Activated CD4-positive, CD25-positive, alpha-beta regulatory T cell treated with anti-CD3 and anti-CD28 coated beads, Interleukin-2, amount 50 U/mL, for 16 hours (primary cell): Measurements from ENCODE around the gene KCNC3.

Source experiments
- DNase-seq: peaks from one replicate; pipeline ENCODE4 v3.0.0-alpha.2; 2020; ENCODE audit warnings: low read depth, low spot score

KCNC3 gene

DNA sequence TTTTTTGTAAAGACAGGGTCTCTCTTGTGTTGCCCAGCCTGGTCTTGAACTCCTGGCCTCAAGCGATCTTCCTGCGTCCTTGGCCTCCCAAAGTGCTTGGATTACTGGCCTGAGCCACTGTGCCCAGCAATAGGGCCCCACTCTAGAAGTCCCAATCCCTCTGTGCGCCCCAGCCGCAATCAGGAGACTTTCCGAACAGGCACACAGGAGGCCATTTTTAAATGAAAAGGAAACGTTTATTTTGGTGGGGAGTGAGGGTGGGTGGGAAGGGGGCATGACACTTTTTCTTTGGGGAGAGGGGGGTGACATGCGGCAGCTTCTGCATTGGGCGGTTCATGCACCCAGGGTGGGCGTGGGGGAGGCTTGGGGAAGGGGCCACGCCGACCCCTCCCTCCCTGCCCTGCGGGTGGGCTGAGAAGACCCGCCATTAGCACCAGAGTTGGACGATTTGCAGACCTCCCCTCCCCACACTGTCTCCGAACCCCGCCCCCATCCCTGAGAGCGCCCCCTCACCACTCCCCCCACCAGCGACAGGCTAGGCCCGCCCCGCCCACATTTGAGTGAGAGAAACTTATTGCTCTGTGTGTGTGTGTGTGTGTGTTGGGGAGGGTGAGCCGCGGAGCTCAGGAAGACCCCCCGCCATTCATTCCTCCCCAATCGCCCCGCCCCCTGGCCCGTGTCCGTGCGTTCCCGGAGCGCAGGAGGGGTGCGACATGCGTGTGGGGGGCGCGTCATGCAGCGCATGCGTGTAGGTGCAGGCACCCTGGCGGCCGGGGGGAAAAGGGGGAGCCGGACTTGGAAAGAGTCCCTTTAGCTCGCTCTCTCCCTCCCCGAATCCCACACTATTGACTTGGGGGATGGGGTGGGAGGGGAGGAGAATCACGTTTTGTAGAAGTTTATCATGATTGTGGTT, 17.2 kb downstream of the KCNC3 start:
- no peak for DNase-seq

DNA sequence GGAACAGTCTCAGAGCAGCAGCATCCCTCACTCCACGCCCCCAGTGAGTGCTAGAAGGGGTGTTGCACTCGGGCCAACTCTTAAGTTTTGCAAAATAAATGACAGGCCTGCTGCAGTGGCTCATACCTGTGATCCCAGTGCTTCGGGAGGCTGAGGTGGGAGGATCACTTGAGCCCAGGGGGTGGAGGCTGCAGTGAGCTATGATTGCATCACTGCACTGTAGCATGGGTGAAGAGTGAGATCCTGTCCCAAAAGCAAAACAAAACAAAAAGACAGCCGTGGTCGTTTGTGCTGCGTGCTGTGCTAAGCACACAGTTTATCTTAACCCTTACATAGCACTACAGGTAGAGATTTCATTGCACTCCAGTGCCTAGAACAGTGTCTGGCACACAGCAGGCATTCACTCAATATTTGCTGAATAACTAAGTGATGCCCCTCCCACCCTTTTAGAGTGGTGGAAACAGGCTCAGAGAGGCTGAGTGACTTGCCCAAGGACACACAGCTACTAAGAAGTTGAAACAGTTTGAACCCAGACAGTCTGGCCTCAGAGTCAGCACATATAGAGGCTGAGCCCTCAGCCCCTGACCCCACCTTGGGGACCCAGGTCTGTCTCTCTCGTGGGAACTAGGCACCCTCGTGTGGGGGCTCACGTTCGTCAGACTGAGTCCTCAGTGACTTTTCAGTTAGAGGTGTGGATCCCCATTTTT, 18.3 kb downstream of the KCNC3 start:
- no peak for DNase-seq

DNA sequence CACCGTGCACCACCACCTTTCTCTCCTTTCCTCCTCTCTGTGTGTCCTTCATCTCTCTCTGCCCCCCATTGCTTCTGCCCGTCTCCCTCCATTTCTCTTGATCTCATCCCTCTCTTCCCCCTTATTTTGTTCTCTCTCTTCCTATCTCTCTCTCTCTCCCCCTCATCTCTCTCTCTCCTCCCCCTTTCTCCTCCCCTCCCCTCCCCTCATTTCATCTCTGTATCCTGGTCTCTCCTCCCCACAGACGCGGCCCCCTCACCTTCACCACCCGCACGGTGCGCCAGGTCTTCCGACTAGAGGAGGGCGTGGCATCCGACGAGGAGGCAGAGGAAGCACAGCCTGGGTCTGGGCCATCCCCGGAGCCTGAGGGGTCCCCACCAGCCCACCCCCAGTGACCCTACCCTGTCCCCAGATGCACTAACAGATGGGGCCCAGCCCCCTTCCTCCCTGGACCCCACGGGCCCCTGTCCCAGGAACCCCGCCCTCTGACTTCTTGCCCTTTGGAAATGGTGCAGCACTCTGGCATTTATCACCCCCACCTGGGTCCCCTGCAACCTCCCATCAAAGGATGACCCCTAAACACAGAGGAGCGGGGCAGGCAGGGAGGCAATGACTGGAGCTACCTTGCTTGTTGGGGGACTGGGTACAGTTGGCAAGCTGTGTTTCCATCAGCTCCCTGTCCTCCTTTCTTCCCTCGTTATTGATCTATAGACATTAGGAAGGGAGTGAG, 19.6 kb downstream of the KCNC3 start:
- DNase-seq, result no peak

DNA sequence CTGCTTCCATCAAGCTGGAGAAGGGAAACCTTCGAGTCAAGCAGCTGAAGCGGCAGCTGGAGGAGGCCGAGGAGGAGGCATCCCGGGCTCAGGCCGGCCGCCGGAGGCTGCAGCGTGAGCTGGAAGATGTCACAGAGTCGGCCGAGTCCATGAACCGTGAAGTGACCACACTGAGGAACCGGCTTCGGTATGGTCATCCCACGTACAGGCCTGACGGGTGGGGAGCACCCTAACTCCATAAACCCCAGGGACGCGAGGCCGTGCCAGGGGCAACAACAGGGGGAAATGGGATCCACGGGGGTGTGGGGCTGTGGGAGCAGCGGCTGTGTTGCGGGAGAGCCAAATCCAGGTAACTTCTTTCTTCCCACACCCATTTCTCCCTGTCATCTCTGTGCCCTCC, 20.2 kb downstream of the KCNC3 start:
- DNase-seq, result no peak

DNA sequence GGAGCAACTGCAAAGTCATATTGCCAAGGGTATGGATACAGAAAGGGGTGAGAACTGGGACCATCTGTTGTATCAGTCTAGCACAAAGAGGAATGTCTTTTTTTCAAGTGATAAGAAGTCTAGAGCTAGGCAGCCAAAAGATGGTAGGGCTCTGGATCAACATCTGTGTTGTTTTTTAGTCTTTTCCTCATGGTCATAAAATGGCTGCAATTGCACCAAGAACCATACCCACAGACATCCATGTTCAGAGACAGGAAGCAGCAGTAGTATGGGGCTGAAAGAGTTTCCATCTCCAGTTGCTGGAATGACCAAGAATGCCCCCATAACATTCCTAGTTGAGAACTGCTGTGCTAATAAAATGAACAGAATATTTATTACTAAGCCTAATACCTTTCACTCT, 25.6 kb downstream of the KCNC3 start:
- no peak for DNase-seq

DNA sequence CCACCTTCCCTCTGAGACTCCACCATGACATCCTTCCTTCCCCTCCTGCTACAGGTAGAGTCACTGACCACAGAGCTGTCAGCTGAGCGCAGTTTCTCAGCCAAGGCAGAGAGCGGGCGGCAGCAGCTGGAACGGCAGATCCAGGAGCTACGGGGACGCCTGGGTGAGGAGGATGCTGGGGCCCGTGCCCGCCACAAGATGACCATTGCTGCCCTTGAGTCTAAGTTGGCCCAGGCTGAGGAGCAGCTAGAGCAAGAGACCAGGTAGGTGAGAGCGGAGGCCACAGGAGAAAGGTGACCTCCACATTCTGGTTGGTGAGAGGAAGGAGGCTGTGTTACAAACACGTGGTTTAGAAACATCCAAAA, 27.6 kb downstream of the KCNC3 start:
- DNase-seq, result no peak

DNA sequence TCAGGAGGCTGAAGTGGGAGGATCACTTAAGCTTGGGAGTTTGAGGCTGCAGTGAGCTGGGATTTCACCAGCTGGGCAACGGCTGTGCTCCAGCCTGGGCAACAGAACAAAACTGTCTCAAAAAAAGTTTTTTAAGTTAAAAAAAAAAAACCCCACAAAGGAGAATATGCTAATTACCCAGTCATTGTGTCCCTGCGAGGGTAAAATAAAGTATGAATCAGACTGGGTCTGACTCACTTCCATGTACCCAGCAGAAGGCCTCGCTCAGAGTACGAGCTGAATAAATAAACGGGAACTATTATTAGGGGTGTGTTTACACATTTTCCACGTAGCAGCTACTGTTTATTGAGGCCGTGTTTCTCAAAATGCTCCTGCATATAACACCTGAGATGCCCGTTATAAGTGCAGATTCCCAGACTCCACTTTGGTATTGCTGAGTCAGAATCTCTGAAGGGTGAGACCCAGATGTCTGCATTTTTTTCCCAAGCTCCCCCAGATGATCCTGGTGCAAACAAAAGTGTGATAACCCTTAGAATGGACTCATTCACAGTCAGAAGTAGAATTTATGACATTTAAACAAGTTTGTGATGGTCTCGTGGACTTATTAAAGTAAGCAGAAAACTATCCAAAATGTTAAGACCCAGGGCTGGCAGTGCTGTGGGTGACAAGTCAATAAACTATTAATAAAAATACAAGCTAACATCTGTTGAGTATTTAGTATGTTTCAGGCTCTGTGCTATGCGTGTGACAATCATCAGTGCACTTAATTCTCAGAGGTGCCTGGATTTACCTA, 28.2 kb downstream of the KCNC3 start:
- no peak for DNase-seq

DNA sequence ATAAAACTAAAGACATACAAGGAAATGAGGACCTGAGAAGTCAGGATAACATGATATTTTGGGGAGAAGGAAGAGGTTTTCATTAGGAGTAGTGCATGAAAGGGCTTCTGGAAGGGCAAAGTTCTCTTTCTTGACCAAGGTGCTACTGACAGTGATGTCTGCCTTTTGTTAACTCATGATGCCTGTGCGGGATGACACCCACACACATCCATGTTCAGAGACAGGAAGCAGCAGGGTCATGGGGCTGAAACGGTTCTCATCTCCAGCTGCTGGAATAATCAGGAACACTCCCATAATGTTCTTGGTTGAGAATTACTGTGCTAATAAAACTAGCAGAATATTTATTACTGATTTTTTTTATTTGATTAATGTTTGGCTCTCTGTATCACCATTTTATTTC, 29.1 kb downstream of the KCNC3 start:
- no peak for DNase-seq

DNA sequence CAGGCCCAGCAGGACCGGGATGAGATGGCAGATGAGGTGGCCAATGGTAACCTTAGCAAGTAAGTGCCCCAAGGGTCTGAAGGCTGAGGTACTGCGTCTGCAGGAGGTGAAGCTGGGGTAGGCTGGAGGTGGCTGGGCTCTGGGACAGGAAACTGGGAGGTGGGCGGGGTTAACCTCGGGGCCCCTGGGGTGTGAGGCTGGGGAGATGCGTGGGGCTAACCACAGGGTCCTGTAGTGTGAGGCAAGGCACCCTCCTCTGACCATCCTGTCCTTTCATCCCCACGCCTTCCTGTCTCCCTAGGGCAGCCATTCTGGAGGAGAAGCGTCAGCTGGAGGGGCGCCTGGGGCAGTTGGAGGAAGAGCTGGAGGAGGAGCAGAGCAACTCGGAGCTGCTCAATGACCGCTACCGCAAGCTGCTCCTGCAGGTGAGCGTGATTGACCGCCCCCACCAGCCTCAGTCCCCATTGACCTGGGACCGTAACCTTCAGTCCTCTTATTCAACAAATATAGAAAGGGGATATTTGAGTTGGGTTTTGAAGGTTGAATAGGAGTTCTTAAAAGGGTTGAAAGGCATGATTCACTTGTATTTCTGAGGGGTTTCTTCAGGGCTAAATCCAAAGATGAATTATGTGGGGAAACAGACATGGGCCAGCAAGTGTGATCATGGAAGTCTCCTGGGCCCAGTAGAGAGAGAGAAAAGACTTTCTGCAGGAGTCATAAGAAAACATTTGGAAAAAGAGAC, 35.7 kb downstream of the KCNC3 start:
- no peak for DNase-seq

DNA sequence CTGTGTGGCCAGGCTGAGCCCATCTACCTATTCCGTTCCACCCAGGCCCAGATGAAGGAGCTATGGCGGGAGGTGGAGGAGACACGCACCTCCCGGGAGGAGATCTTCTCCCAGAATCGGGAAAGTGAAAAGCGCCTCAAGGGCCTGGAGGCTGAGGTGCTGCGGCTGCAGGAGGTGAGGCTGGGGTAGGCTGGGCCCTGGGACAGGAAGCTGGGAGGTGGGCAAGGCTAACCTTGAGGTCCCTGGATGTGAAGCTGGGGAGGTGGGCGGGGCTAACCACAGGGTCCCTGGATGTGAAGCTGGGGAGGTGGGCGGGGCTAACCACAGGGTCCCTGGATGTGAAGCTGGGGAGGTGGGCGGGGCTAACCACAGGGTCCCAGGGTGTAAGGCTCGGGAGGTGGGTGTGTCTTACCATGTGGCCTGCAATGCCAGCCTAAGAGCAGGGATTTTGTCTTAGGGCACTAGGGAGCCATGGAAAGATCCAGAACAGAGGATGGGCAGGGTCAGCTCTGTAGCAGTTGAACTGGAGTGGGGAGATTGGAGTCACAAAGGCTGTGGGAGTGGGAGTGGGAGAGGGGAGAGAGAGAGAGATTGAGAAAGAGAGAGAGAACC, 36.9 kb downstream of the KCNC3 start:
- DNase-seq, result no peak

DNA sequence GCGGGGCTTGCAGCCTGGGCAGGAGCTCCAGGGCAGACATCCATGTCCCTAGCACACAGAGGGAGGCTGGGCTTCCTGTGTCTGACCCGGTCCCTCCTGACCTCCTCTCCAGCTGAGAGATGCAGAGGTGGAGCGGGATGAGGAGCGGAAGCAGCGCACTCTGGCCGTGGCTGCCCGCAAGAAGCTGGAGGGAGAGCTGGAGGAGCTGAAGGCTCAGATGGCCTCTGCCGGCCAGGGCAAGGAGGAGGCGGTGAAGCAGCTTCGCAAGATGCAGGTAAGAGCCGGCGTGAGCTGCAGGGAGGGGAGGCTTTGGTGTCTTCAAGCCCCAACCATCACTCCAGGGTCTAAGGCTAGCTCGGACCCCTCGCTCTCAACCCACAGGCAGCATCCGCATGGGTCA, 38.4 kb downstream of the KCNC3 start:
- no peak for DNase-seq

DNA sequence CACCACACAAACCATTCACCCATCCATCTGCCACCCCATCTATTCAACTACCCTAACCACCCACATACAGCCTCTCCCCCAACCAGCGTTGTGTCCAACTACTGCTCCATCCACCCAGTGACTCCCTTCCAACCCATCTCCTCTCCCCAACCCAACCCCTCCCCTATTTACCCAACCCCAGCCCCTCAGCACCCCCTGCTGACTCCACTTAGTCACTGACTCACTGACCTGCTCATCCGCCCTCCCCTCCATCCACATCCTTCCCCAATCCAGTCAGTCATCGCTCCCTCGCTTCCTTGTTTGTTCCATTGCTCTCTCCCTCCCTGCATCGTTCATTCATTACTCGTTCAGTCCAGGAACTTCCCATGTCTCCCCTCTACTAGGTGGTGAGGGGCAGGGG, 39.2 kb downstream of the KCNC3 start:
- no peak for DNase-seq

DNA sequence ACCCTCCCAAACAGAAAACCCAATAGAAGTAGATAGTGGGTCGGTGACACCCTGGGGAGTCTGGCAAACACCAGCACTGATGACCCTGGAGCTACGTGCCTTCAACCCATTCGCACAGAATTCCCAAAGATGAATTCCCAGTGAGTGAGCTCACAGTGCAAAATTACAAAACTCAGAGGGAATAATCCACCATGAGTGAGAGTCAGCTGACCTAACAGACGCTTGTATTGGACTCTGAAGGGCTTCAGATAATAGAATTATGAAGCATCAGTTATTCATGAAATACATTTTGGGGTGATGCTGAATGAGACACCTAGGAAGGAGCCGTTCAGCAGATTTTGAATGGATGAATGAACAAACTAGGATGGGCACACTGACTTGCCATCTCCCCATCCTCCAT, 40.2 kb downstream of the KCNC3 start:
- DNase-seq, result no peak

DNA sequence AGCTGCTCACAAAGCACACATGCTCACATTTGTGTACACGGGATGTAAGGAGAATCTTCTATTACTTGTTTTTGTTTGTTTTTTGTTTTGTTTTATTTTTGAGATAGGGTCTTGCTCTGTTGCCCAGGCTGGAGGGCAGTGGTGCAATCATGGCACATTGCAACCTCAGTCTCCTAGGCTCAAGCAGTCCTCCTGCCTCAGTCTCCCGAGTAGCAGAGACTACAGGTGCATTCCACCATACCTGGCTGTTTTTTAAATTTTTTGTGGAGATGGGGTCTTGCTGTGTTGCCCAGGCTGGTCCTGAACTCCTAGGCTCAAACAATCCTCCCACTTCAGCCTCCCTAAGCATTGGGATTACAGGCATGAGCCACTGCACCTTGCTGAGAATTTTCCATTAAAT, 41.8 kb downstream of the KCNC3 start:
- no peak for DNase-seq

DNA sequence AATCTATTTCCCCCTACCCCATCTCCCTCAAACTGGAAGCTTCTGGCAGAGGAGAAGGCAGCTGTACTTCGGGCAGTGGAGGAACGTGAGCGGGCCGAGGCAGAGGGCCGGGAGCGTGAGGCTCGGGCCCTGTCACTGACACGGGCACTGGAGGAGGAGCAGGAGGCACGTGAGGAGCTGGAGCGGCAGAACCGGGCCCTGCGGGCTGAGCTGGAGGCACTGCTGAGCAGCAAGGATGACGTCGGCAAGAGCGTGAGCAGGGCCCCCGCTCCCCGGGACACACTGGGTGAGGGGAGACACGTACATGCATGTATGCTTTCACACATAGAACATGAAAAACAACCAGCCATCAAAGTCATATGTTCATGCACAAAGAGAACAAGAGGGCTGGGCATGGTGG, 42.7 kb downstream of the KCNC3 start:
- DNase-seq, result no peak

DNA sequence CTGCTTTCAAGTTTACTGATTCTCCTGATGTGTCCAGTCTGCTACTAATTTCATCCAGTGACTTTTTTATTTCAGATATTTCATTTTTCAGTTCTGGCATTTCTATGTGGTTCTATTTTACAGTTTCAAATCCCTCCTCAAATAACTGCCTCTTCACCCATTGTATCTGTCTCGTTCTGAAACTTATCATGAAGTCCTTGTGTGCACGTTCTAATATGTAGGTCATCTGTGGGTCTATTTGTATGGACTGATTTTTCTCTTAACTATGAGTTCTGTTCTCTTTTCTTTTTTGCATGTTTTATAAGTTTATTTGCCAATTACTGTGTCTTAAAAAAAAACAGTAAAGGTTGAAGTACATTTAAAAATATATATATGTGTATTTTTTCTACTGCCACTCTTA, 43.3 kb downstream of the KCNC3 start:
- no peak for DNase-seq

DNA sequence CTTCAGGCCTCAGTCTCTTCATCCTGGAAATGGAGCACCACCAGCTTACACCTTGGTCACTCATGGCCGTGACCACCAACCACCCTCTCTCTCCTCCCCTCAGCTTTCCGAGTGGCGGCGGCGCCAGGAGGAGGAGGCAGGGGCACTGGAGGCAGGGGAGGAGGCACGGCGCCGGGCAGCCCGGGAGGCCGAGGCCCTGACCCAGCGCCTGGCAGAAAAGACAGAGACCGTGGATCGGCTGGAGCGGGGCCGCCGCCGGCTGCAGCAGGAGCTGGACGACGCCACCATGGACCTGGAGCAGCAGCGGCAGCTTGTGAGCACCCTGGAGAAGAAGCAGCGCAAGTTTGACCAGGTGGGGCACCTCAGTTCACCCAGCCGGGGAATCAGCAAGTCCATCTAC, 47.7 kb downstream of the KCNC3 start:
- no peak for DNase-seq

DNA sequence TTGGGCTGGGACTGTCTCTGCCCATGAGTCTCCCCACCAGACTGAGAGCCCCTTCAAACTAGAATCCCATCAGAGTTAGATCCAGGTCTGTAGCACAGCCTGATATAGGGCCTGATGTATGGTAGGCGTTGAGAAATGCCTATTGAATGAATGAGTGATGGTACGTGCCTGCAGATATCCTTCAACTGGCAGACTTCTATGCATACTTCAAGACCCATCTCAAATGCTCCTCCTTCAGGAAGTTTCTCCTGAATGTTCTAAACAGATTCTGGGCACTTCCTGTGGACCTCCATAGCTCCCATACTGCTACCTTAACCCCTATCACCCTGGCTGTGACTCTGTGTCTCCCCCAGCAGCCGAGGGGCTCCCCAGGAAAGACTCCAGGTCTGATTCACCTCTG, 48.2 kb downstream of the KCNC3 start:
- no peak for DNase-seq

DNA sequence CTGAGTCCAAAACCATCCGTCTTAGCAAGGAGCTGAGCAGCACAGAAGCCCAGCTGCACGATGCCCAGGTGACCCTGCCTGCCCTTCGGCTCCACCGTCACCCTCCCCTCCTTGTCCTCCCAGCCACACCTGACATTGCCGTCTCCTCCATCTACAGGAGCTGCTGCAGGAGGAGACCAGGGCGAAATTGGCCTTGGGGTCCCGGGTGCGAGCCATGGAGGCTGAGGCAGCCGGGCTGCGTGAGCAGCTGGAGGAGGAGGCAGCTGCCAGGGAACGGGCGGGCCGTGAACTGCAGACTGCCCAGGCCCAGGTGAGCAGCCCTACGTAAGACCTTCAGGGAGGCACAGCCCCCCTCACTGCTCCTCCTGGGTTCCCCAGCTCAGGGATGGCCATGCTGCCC, 49.1 kb downstream of the KCNC3 start:
- no peak for DNase-seq

DNA sequence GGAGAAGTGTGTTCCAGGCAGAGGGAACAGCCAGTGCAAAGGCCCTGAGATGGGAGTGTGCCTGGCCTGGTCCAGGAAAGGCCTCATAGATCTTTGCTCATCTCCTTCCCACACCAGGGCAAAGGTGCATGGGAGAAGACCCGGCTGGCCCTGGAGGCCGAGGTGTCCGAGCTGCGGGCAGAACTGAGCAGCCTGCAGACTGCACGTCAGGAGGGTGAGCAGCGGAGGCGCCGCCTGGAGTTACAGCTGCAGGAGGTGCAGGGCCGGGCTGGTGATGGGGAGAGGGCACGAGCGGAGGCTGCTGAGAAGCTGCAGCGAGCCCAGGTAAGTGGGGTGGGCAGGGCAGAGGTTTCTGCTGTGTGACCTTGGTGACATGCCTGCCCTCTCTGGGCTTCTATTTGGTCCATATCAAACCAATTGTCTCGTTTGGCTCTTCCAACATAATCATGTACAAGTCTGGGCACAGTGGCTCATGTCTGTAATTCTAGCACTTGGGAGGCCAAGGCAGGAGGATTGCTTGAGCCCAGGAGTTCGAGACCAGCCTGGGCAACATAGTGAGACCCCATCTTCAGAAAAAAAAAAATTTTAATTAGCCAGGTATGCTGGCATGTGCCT, 51.1 kb downstream of the KCNC3 start:
- DNase-seq, result no peak
